B cell (primary cell): ENCODE measurements around the gene EPHB1.

ENCODE experiments used
- CTCF ChIP-seq: fragments of 200-600 bp; IDR thresholded peaks from one replicate; pipeline ENCODE4 v1.8.0; 2022; ENCODE audit warnings: antibody characterized with exemption, mild to moderate bottlenecking
- EZH2 ChIP-seq: IDR thresholded peaks from 2 replicates; pipeline ENCODE4 v1.6.1; 2012; ENCODE audit warnings: borderline replicate concordance, low read depth, mild to moderate bottlenecking, moderate library complexity, low read length; ENCODE audit not compliant: insufficient read depth, poor library complexity, severe bottlenecking

GRCh38 chr3:135172191-135172869 lies 377.3 kb downstream of the EPHB1 start:
- TF ChIP-seq CTCF, result no peak
- no peak for TF ChIP-seq EZH2
